H1 (cell line): ENCODE measurements around the gene CCDC159. TPM values are rescaled to one million over a fixed set of nuclear protein-coding genes. Genes with fewer than 3 reads are reported as not detected.

Experiments used
- CTCF ChIA-PET: fragments of 300-600 bp; sonication (Branson Sonifier 250); formaldehyde crosslinking; loops from one replicate; lab custom pipeline; 2021; ENCODE audit not compliant: partially characterized antibody; lab: Charles Lee
- POLR2A ChIA-PET: fragments of 300-600 bp; sonication (Branson Sonifier 250); formaldehyde crosslinking; loops from one replicate; lab custom pipeline; 2021; ENCODE audit warnings: inconsistent platforms; ENCODE audit not compliant: partially characterized antibody; lab: Charles Lee
- DNase-seq, 2 experiments: peaks; one replicate each; pipeline versions ENCODE4 v3.0.0 to v3.0.0-alpha.2; 2010 to 2022; ENCODE audit warnings: low spot score in 2 of 2, low read depth in 1 of 2, mixed read lengths in 1 of 2
- FAIRE-seq: peaks from 2 replicates; lab custom pipeline; 2011; peaks lifted over from hg19 to GRCh38; lab: Jason Lieb, UNC
- H2AFZ ChIP-seq: 2 replicates; pipeline ENCODE4 v1.8.1; 2012; ENCODE audit warnings: low read length, inconsistent platforms
- H2AK5ac ChIP-seq: 2 replicates; pipeline ENCODE4 v1.6.1; 2013; ENCODE audit warnings: low read depth, low read length
- H2BK120ac ChIP-seq: replicated peaks from 2 replicates; pipeline ENCODE3; 2013; ENCODE audit warnings: low read depth, low read length, inconsistent platforms
- H2BK12ac ChIP-seq: 2 replicates; pipeline ENCODE4 v1.6.1; 2013; ENCODE audit warnings: low read depth, low read length
- H2BK15ac ChIP-seq: 2 replicates; pipeline ENCODE4 v1.6.1; 2013; ENCODE audit warnings: low read length
- H2BK20ac ChIP-seq: 2 replicates; pipeline ENCODE4 v1.6.1; 2013; ENCODE audit warnings: low read length
- H2BK5ac ChIP-seq: 2 replicates; pipeline ENCODE4 v1.6.1; 2013; ENCODE audit warnings: low read depth, low read length
- H3K14ac ChIP-seq: 2 replicates; pipeline ENCODE4 v1.6.1; 2013; ENCODE audit warnings: inconsistent platforms; ENCODE audit not compliant: insufficient read length
- H3K18ac ChIP-seq: 2 replicates; pipeline ENCODE4 v1.6.1; 2013; ENCODE audit warnings: low read length; ENCODE audit errors: extremely low read depth
- H3K23ac ChIP-seq: 2 replicates; pipeline ENCODE4 v1.6.1; 2013; ENCODE audit warnings: inconsistent platforms; ENCODE audit not compliant: insufficient read length
- H3K23me2 ChIP-seq: 2 replicates; pipeline ENCODE4 v1.6.1; 2013; ENCODE audit warnings: low read depth, low read length
- H3K27ac ChIP-seq: 2 replicates; pipeline ENCODE4 v1.6.1; 2011; ENCODE audit warnings: low read depth, low read length, inconsistent platforms
- H3K27me3 ChIP-seq, 4 experiments: replicated peaks in 1 of 4; 1 replicate in 1 of 4; 2 replicates in 3 of 4; pipeline versions ENCODE4 v1.6.1 to v1.8.1; 2011 to 2013; ENCODE audit warnings: low read length in 3 of 4, mild to moderate bottlenecking in 3 of 4, inconsistent platforms in 2 of 4, mixed read lengths in 2 of 4, moderate library complexity in 1 of 4; ENCODE audit not compliant: control insufficient read depth in 3 of 4, insufficient read depth in 3 of 4; ENCODE audit errors: extremely low read depth in 1 of 4
- H3K36me3 ChIP-seq, 4 experiments: 2 replicates each; pipeline versions ENCODE4 v1.6.1 to v1.8.1; 2011 to 2013; ENCODE audit warnings: mild to moderate bottlenecking in 4 of 4, low read length in 3 of 4, moderate library complexity in 2 of 4, control low read depth in 1 of 4, inconsistent platforms in 1 of 4; ENCODE audit not compliant: insufficient read depth in 4 of 4, control insufficient read depth in 2 of 4
- H3K4ac ChIP-seq: replicated peaks from 2 replicates; pipeline ENCODE3; 2013; ENCODE audit warnings: low read length, low read depth, mixed read lengths, inconsistent platforms; ENCODE audit not compliant: insufficient read length
- H3K4me1 ChIP-seq, 4 experiments: replicated peaks in 1 of 4; 1 replicate in 1 of 4; 2 replicates in 3 of 4; pipeline versions ENCODE4 v1.6.1 to v1.8.1; 2011 to 2013; ENCODE audit warnings: low read length in 3 of 4, inconsistent platforms in 2 of 4, mixed read lengths in 1 of 4; ENCODE audit not compliant: insufficient read depth in 4 of 4, control insufficient read depth in 3 of 4
- H3K4me2 ChIP-seq, 2 experiments: 2 replicates each; pipeline versions ENCODE4 v1.6.1 to v1.8.1; 2011 to 2013; ENCODE audit warnings: low read depth in 2 of 2, low read length in 2 of 2, control low read depth in 1 of 2, inconsistent platforms in 1 of 2, mild to moderate bottlenecking in 1 of 2; ENCODE audit not compliant: insufficient read depth in 1 of 2
- H3K4me3 ChIP-seq, 4 experiments: fragments of 200-600, 300-600 bp in 1 of 4; sonication (generic), shearing (Covaris generic), sonication (Bioruptor Twin) in 1 of 4; 2 replicates each; pipeline versions ENCODE4 v1.5.1 to v1.8.1; 2011 to 2016; ENCODE audit warnings: low read length in 4 of 4, low read depth in 3 of 4, control low read depth in 2 of 4, inconsistent platforms in 2 of 4, mild to moderate bottlenecking in 2 of 4, mixed read lengths in 1 of 4, moderate library complexity in 1 of 4; ENCODE audit not compliant: insufficient read depth in 2 of 4; ENCODE audit errors: extremely low read depth in 1 of 4
- H3K56ac ChIP-seq: replicated peaks from 2 replicates; pipeline ENCODE3; 2013; ENCODE audit warnings: low read depth, mild to moderate bottlenecking, mixed read lengths, low read length, inconsistent platforms; ENCODE audit not compliant: insufficient read length
- H3K79me1 ChIP-seq: 2 replicates; pipeline ENCODE4 v1.6.1; 2013; ENCODE audit warnings: low read depth, low read length, control low read depth
- H3K79me2 ChIP-seq, 2 experiments: 2 replicates each; pipeline versions ENCODE4 v1.6.1 to v1.8.1; 2012 to 2013; ENCODE audit warnings: low read length in 2 of 2, mild to moderate bottlenecking in 2 of 2, inconsistent platforms in 1 of 2; ENCODE audit not compliant: insufficient read depth in 2 of 2, control insufficient read depth in 1 of 2
- H3K9ac ChIP-seq, 4 experiments: replicated peaks in 1 of 4; 1 replicate in 1 of 4; 2 replicates in 3 of 4; pipeline versions ENCODE4 v1.6.1 to v1.8.1; 2011 to 2013; ENCODE audit warnings: low read depth in 3 of 4, low read length in 3 of 4, control low read depth in 2 of 4, mild to moderate bottlenecking in 2 of 4, moderate library complexity in 2 of 4, inconsistent platforms in 1 of 4; ENCODE audit errors: extremely low read depth in 1 of 4
- H3K9me3 ChIP-seq, 2 experiments: 2 replicates each; pipeline versions ENCODE4 v1.6.1 to v1.8.1; 2012 to 2013; ENCODE audit warnings: mild to moderate bottlenecking in 2 of 2, moderate library complexity in 2 of 2, control low read depth in 1 of 2, inconsistent platforms in 1 of 2, low read depth in 1 of 2, low read length in 1 of 2, mixed read lengths in 1 of 2; ENCODE audit not compliant: insufficient read depth in 2 of 2
- H4K20me1 ChIP-seq, 2 experiments: replicated peaks in 1 of 2; 2 replicates each; pipeline versions ENCODE3 to v1.8.1; 2011 to 2013; ENCODE audit warnings: inconsistent platforms in 2 of 2, low read length in 2 of 2, mild to moderate bottlenecking in 1 of 2; ENCODE audit not compliant: insufficient read depth in 2 of 2, control insufficient read depth in 1 of 2
- H4K5ac ChIP-seq: 2 replicates; pipeline ENCODE4 v1.6.1; 2013; ENCODE audit warnings: low read length, low read depth, mixed read lengths, inconsistent platforms; ENCODE audit not compliant: insufficient read length
- H4K8ac ChIP-seq: 2 replicates; pipeline ENCODE4 v1.8.0; 2013; ENCODE audit warnings: mild to moderate bottlenecking, moderate library complexity, low read length, inconsistent platforms; ENCODE audit not compliant: insufficient read depth; ENCODE audit errors: extremely low read depth
- H4K91ac ChIP-seq: replicated peaks from 2 replicates; pipeline ENCODE3; 2013; ENCODE audit warnings: low read length, mixed read lengths, inconsistent platforms; ENCODE audit not compliant: insufficient read length
- CHD2 ChIP-seq: IDR thresholded peaks from 2 replicates; pipeline ENCODE4 v1.6.1; 2012; ENCODE audit warnings: low read length, improper control_type of control experiment
- EGR1 ChIP-seq: IDR thresholded peaks from 2 replicates; pipeline ENCODE4 v1.6.1; 2011; ENCODE audit warnings: low read depth, low read length, borderline replicate concordance
- FOSL1 ChIP-seq: IDR thresholded peaks from 2 replicates; pipeline ENCODE4 v1.6.1; 2011; ENCODE audit warnings: mild to moderate bottlenecking, low read depth, low read length, moderate library complexity; ENCODE audit not compliant: insufficient read depth
- GABPA ChIP-seq: IDR thresholded peaks from 2 replicates; pipeline ENCODE4 v1.6.1; 2011; ENCODE audit warnings: mild to moderate bottlenecking, low read length, moderate library complexity, borderline replicate concordance; ENCODE audit not compliant: insufficient read depth
- GTF2F1 ChIP-seq: IDR thresholded peaks from 2 replicates; pipeline ENCODE4 v1.6.1; 2012; ENCODE audit warnings: low read depth, low read length, improper control_type of control experiment, borderline replicate concordance
- HDAC2 ChIP-seq, 2 experiments: fragments of 300-600 bp in 1 of 2; sonication (generic) in 1 of 2; IDR thresholded peaks; 2 replicates each; pipeline ENCODE4 v1.6.1; 2011 to 2012; ENCODE audit warnings: low read depth in 2 of 2, low read length in 2 of 2, mild to moderate bottlenecking in 2 of 2, moderate library complexity in 2 of 2, borderline replicate concordance in 1 of 2, inconsistent platforms in 1 of 2
- HDAC6 ChIP-seq: IDR thresholded peaks from one replicate; pipeline ENCODE4 v1.7.1; 2012; ENCODE audit warnings: low read depth, mild to moderate bottlenecking, inconsistent platforms, low read length, moderate library complexity
- JUN ChIP-seq: IDR thresholded peaks from 2 replicates; pipeline ENCODE4 v1.6.1; 2011; ENCODE audit warnings: low read depth, mild to moderate bottlenecking, improper control_type of control experiment, low read length
- NRF1 ChIP-seq: IDR thresholded peaks from 2 replicates; pipeline ENCODE4 v1.6.1; 2011; ENCODE audit warnings: mild to moderate bottlenecking, low read depth, low read length, improper control_type of control experiment
- PHF8 ChIP-seq: fragments of 200-600 bp; sonication (generic); conservative IDR thresholded peaks from 2 replicates; pipeline ENCODE4 v1.7.1; 2012; ENCODE audit warnings: low read depth, mild to moderate bottlenecking, inconsistent platforms, low read length, moderate library complexity
- POLR2AphosphoS5 ChIP-seq: IDR thresholded peaks from 2 replicates; pipeline ENCODE4 v1.6.1; 2011; ENCODE audit warnings: low read depth, low read length
- RFX5 ChIP-seq: IDR thresholded peaks from 2 replicates; pipeline ENCODE4 v1.6.1; 2011; ENCODE audit warnings: low read depth, low read length, improper control_type of control experiment, borderline replicate concordance
- SRF ChIP-seq: IDR thresholded peaks from 2 replicates; pipeline ENCODE4 v1.6.1; 2011; ENCODE audit warnings: mild to moderate bottlenecking, low read depth, low read length, moderate library complexity
- ZNF274 ChIP-seq: IDR thresholded peaks from 2 replicates; pipeline ENCODE4 v1.7.0; 2012; ENCODE audit warnings: low read length, borderline replicate concordance; ENCODE audit errors: extremely low read depth
- WGBS, 2 experiments: shearing (Covaris generic) in 1 of 2; methylation state at CpG; one replicate each; pipeline versions ENCODE4 v1.1.6 to v1.1.7; 2013 to 2015; ENCODE audit warnings: low lambda C conversion rate in 2 of 2, mixed read lengths in 2 of 2, inconsistent platforms in 1 of 2, low coverage in 1 of 2, missing lambda C conversion rate in 1 of 2; ENCODE audit not compliant: insufficient replicate concordance in 2 of 2, insufficient coverage in 1 of 2, insufficient read length in 1 of 2; ENCODE audit errors: extremely low coverage in 1 of 2, missing lambda C conversion rate in 1 of 2; 5-methylcytosine and 5-hydroxymethylcytosine counted together
- polyA plus RNA-seq, 7 experiments: library from polyadenylated mRNA; depleted of rRNA in 3 of 7; stranded (reverse) in 5 of 7; unstranded in 2 of 7; fragments of >200 nt in 5 of 7; fragments of 200-250 nt in 2 of 7; gene quantifications; 1 replicate in 5 of 7; 2 replicates in 1 of 7; 4 replicates in 1 of 7; pipeline versions ENCODE4 v1.2.1 to v1.2.3, GENCODE V29; 2011 to 2013; ENCODE audit warnings: missing spikeins in 2 of 7, mixed read lengths in 2 of 7
- total RNA-seq: library from RNA; stranded (reverse); fragmentation: NEBNext Ultra II Directional; extraction: Animal tissue kit (Norgen Biotek cat#: 25700); gene quantifications from 2 replicates; pipeline ENCODE4 v1.2.1, GENCODE V29; 2021

CCDC159 gene
- total and polyA plus RNA-seq, 2 of the 8 experiments (the other 6 are each of a cell fraction or from before 2014, with no cell fraction given), result 4.0 to 5.4 TPM

DNA sequence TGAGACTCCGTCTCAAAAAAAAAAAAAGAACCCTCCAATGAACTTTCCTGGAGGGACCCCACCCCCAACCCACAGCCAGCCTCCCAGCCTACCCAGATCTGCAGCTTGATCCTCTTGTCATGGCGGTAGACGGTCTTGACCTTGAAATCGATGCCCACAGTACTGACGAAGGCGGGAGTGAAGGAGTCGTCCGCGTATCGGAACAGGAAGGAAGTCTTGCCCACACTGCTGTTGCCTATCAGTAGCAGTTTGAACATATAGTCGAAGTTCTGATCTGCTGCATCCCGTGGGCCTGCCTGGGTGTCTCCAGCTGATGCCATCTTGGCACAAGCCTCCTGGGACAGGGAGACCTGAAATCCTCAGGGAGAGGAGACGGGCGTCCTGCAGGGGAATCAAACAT lies 9.2 kb upstream of the CCDC159 start:
- ChIA-PET POLR2A (interaction anchor here (1.2 to 1.5 kb wide), 3 partner anchors 10 to 75 kb away, joined by 3 to 4 read pairs (median 4); partner anchors contain the start of gene DOCK6), CTCF (interaction anchor here (1.4 kb wide), 1 partner anchor 32 kb away, joined by 3 read pairs; no protein-coding TSS in a partner anchor)
- no peak overlapping the region for H3K9ac ChIP-seq
- no peak overlapping the region for H4K5ac ChIP-seq
- WGBS, 2 experiments, result 90% methylated on average over 13 of the region's 14 CpGs; no CpG with 5 or more reads in 1 of the 2 experiments
- H3K23me2 ChIP-seq, result peaks cover 11% of the 10 kb centered on the region; the same call in 1 of the 2 replicates
- H3K79me2 ChIP-seq, result no peaks in the 10 kb centered on the region
- no peak overlapping the region for H3K27ac ChIP-seq
- no peak overlapping the region for H4K8ac ChIP-seq
- no peak overlapping the region for H2BK12ac ChIP-seq
- FAIRE-seq, result no peak
- H2AFZ ChIP-seq, result no peak overlapping the region
- no peak overlapping the region for H2BK5ac ChIP-seq
- no peak overlapping the region for H3K4me3 ChIP-seq
- no peak overlapping the region for H2AK5ac ChIP-seq
- H3K36me3 ChIP-seq, result peaks cover 0 to 9% (median 2%) of the 10 kb centered on the region in 4 experiments; a peak in 3 of 8 replicates
- H3K27me3 ChIP-seq, result no peaks in the 10 kb centered on the region; a peak in 2 of 7 replicates
- H4K20me1 ChIP-seq, result peaks cover 2 to 5% of the 10 kb centered on the region in 2 experiments
- no peak for DNase-seq
- H3K14ac ChIP-seq, result no peak overlapping the region
- no peak overlapping the region for H3K18ac ChIP-seq
- H4K91ac ChIP-seq, result no peak overlapping the region
- H3K79me1 ChIP-seq, result no peaks in the 10 kb centered on the region
- no peak overlapping the region for H3K56ac ChIP-seq
- no peak overlapping the region for H2BK20ac ChIP-seq
- no peak overlapping the region for H3K4me2 ChIP-seq
- no peak overlapping the region for H2BK120ac ChIP-seq
- H3K4ac ChIP-seq, result no peak overlapping the region
- H3K4me1 ChIP-seq, result peaks cover 0 to 4% (median 1%) of the 10 kb centered on the region in 4 experiments; a peak in 4 of 7 replicates
- H3K23ac ChIP-seq, result no peak overlapping the region
- H2BK15ac ChIP-seq, result no peak overlapping the region
- no peaks in the 10 kb centered on the region for H3K9me3 ChIP-seq
- no peak for TF ChIP-seq ZNF274
- TF ChIP-seq RFX5, result no peak
- no peak for TF ChIP-seq GABPA
- TF ChIP-seq EGR1, result no peak
- TF ChIP-seq POLR2AphosphoS5, result no peak
- no peak for TF ChIP-seq HDAC2 (IDR thresholded peaks at IDR 0.05; ENCODE audit: borderline replicate concordance in 1 of 2, low read depth in 2 of 2, low read length in 2 of 2)
- TF ChIP-seq GTF2F1, result no peak
- no peak for TF ChIP-seq HDAC6
- no peak for TF ChIP-seq FOSL1
- no peak for TF ChIP-seq NRF1
- TF ChIP-seq SRF, result no peak
- no peak for TF ChIP-seq CHD2
- TF ChIP-seq JUN, result no peak
- no peak for TF ChIP-seq PHF8
